Adrenal gland (tissue), 12 donors: ENCODE measurements around the gene FNDC11. TPM values are rescaled to one million over a fixed set of nuclear protein-coding genes. Genes with fewer than 3 reads are reported as not detected.

Experiments used
- DNase-seq, 7 donors: peaks; one replicate each; pipeline ENCODE4 v3.0.0-alpha.2; 2019 to 2020
- H3K27ac ChIP-seq, 5 donors: fragments of 200-600 bp; sonication (generic) in 4 of 5; 1 replicate in 3 of 5; 2 replicates in 2 of 5; pipeline versions ENCODE4 v1.5.1 to v1.8.0; 2016 to 2020; ENCODE audit warnings: mild to moderate bottlenecking in 1 of 5
- H3K27me3 ChIP-seq: fragments of 200-600 bp; 2 replicates; pipeline ENCODE4 v1.8.0; 2021
- H3K36me3 ChIP-seq, 2 donors: fragments of 200-600 bp; replicated peaks in 1 of 2; 1 replicate in 1 of 2; 2 replicates in 1 of 2; pipeline versions ENCODE4 v1.5.1 to v1.8.0; 2018 to 2022
- H3K4me1 ChIP-seq, 2 donors: fragments of 200-600 bp; replicated peaks in 1 of 2; 1 replicate in 1 of 2; 2 replicates in 1 of 2; pipeline versions ENCODE4 v1.5.1 to v1.8.0; 2018 to 2021
- H3K4me3 ChIP-seq, 4 donors: fragments of 200-600 bp; sonication (generic) in 3 of 4; one replicate each; pipeline ENCODE4 v1.5.1; 2016 to 2018
- H3K9me3 ChIP-seq, 3 donors: fragments of 200-600 bp; sonication (generic) in 1 of 3; replicated peaks in 1 of 3; 1 replicate in 2 of 3; 2 replicates in 1 of 3; pipeline versions ENCODE4 v1.5.1 to v1.8.0; 2016 to 2021
- CTCF ChIP-seq, 6 experiments: fragments of 450-650 bp in 4 of 6; fragments of 200-600 bp in 2 of 6; sonication (generic) in 1 of 6; IDR thresholded peaks; 1 replicate in 5 of 6; 2 replicates in 1 of 6; pipeline versions ENCODE4 v1.5.1 to v1.8.0; 2016 to 2021; ENCODE audit warnings: antibody characterized with exemption in 6 of 6, mild to moderate bottlenecking in 2 of 6, moderate library complexity in 1 of 6
- POLR2A ChIP-seq, 2 donors: fragments of 450-650 bp; IDR thresholded peaks; one replicate each; pipeline ENCODE4 v1.6.1; 2017; ENCODE audit warnings: antibody characterized with exemption in 2 of 2, mild to moderate bottlenecking in 2 of 2, moderate library complexity in 1 of 2
- WGBS, 4 donors: extraction: QIAGEN DNeasy Blood & Tissue Kit in 2 of 4; methylation state at CpG; one replicate each; pipeline versions ENCODE4 v1.1.5 to v1.1.7; 2013 to 2017; 5-methylcytosine and 5-hydroxymethylcytosine counted together
- intact Hi-C, 2 donors: fragments of 100-400 bp; cut with DNase I; formaldehyde crosslinking; loops; one replicate each; pipeline versions ENCODE4 v1.14.1 to v1.15.0; 2022 to 2023
- polyA plus RNA-seq, 3 donors: library from polyadenylated mRNA; stranded (reverse); fragments of 200-250 nt in 2 of 3; fragments of 350-450 nt in 1 of 3; fragmentation: Illumina TruSeq in 1 of 3; extraction: RNeasy Lipid Tissue Mini Kit (QIAGEN cat#74804) in 1 of 3; gene quantifications; one replicate each; pipeline ENCODE4 v1.2.3, GENCODE V29; 2013 to 2014
- total RNA-seq, 9 donors: library from RNA; depleted of rRNA in 4 of 9; stranded (reverse); fragments of >200 nt in 4 of 9; fragments of 120-200 nt in 1 of 9; fragmentation: NEBNext Ultra II Directional in 1 of 9; extraction: Animal tissue kit (Norgen Biotek cat#: 25700) in 1 of 9; gene quantifications; one replicate each; pipeline versions ENCODE4 v1.1.0 to v1.2.4, GENCODE V29; 2013 to 2023
- donor health status: healthy with polysubstance abuse.
- donor health status: Bipolar disorder and iron deficiency.
- donor health status: DM: yes; HTN: yes; CAD: no.
- donor health status: DM: no; HTN: no; CAD: no.
- donor health status: DM: no; HTN: no; CAD: no.
- donor health status: DM: yes; HTN: yes; CAD: no.

Gene FNDC11
- total and polyA plus RNA-seq, 12 donors: 0.20 to 0.83 (median 0.43) TPM; not detected in 4

- Histone ChIP-seq H3K4me3 (no peak overlapping the region), H3K4me1 (no peaks in the 10 kb centered on the region), H3K9me3 (no peaks in the 10 kb centered on the region), H3K27ac (no peak overlapping the region), H3K36me3 (no peaks in the 10 kb centered on the region), H3K27me3 (peaks cover 10% of the 10 kb centered on the region)
- TF ChIP-seq POLR2A (IDR thresholded peaks at IDR 0.05) (no peak), CTCF (IDR thresholded peaks at IDR 0.05) (no peak)
- intact Hi-C loops: no loop called here
- WGBS, 4 donors: 63 to 75% (median 71%) methylated on average over 5 to 19 of the region's 19 CpGs
- no peak for DNase-seq
Measured at GRCh38 chr20:63544958-63545516, 8.9 kb upstream of the FNDC11 start.

- Histone ChIP-seq H3K27ac (no peak overlapping the region), H3K4me1 (no peaks in the 10 kb centered on the region), H3K9me3 (no peaks in the 10 kb centered on the region), H3K4me3 (no peak overlapping the region), H3K27me3 (peaks cover 10% of the 10 kb centered on the region), H3K36me3 (no peaks in the 10 kb centered on the region)
- DNase-seq: no peak
- 43 to 69% (median 63%) methylated on average over 3 to 6 of the region's 6 CpGs for WGBS, 4 donors
- no peak for TF ChIP-seq POLR2A (IDR thresholded peaks at IDR 0.05)
- no peak for TF ChIP-seq CTCF (IDR thresholded peaks at IDR 0.05)
- intact Hi-C loops: no loop called here
Measured at GRCh38 chr20:63545814-63546213, 8.1 kb upstream of the FNDC11 start.

GRCh38 chr20:63546256-63546955, 7.6 kb upstream of the FNDC11 start:
- Histone ChIP-seq H3K36me3 (no peaks in the 10 kb centered on the region), H3K27ac (no peak overlapping the region), H3K9me3 (no peaks in the 10 kb centered on the region), H3K4me3 (no peak overlapping the region), H3K27me3 (peaks cover 10% of the 10 kb centered on the region), H3K4me1 (no peaks in the 10 kb centered on the region)
- no peak for DNase-seq
- 78 to 84% (median 82%) methylated on average over 5 to 20 of the region's 20 CpGs for WGBS, 4 donors
- TF ChIP-seq CTCF (IDR thresholded peaks at IDR 0.05) (no peak), POLR2A (IDR thresholded peaks at IDR 0.05) (no peak)
- intact Hi-C loops: no loop called here

- intact Hi-C loops: no loop called here
- no peaks in the 10 kb centered on the region for H3K9me3 ChIP-seq
- no peak overlapping the region for H3K4me3 ChIP-seq
- no peak overlapping the region for H3K27ac ChIP-seq
- no peaks in the 10 kb centered on the region for H3K36me3 ChIP-seq
- TF ChIP-seq POLR2A (IDR thresholded peaks at IDR 0.05): no peak
- TF ChIP-seq CTCF (IDR thresholded peaks at IDR 0.05): no peak
- H3K27me3 ChIP-seq: peaks cover 10% of the 10 kb centered on the region
- no peaks in the 10 kb centered on the region for H3K4me1 ChIP-seq
- no peak for DNase-seq
- WGBS, 4 donors: 54 to 76% (median 65%) methylated on average over 16 to 58 of the region's 58 CpGs
Measured at GRCh38 chr20:63546956-63547724, 6.8 kb upstream of the FNDC11 start.
